Measurements from ENCODE around the gene CD63.

DNA sequence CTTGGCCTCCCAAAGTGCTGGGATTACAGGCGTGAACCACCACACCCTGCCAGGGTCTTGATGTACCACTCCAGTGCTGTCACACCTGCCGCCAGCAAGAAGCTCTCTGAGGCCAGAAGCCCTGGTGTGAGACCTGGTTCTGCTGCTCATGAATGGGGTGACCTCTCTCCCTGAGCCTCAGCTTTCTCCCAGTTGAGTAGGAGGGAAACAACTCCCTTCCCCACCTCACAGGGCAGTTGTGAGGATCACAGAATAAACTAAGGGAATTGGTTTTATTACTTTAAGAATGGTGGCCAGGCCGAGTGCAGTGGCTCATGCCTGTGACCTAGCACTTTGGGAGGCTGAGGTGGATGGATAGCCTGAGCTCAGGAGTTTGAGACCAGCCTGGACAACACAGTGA, 5.8 kb upstream of the CD63 start:
- TF ChIP-seq CTCF (IDR thresholded peaks at IDR 0.05) (no peak), POLR2A (IDR thresholded peaks at IDR 0.05) (no peak)

Data from body of pancreas (tissue), 4 donors.